K562 (cell line): ENCODE data around the gene TAP2. TPM values are rescaled to one million over a fixed set of nuclear protein-coding genes. Genes with fewer than 3 reads are reported as not detected.
A peak's percentile ranks its signal among the peaks of the same experiment; 100 is the strongest.

Experiments used
- FOXP1 ChIP-seq: sonication (generic); formaldehyde crosslinking; IDR thresholded peaks from 2 replicates; pipeline ENCODE4 v1.8.0; 2022; ENCODE audit warnings: mild to moderate bottlenecking, missing genetic modification reagents
- GATAD2A ChIP-seq: fragments of 450-650 bp; IDR thresholded peaks from 2 replicates; pipeline ENCODE4 v1.6.1; 2017
- HINFP ChIP-seq: fragments of 450-650 bp; conservative IDR thresholded peaks from 2 replicates; pipeline ENCODE4 v1.6.1; 2016; ENCODE audit warnings: missing genetic modification characterization, low read depth, mild to moderate bottlenecking, control low read depth, missing compliant biosample characterization
- IFI16 ChIP-seq: fragments of 250-450 bp; sonication (Bioruptor Pico); IDR thresholded peaks from 2 replicates; pipeline ENCODE4 v2.1.2; 2022; ENCODE audit warnings: mild to moderate bottlenecking, inconsistent platforms
- ILK ChIP-seq: fragments of 450-650 bp; IDR thresholded peaks from 2 replicates; pipeline ENCODE4 v1.6.1; 2016; ENCODE audit warnings: missing genetic modification characterization, low read depth, mild to moderate bottlenecking, missing compliant biosample characterization, moderate library complexity, borderline replicate concordance
- PHF20 ChIP-seq: fragments of 450-650 bp; IDR thresholded peaks from 2 replicates; pipeline ENCODE4 v1.6.1; 2018; ENCODE audit not compliant: partially characterized antibody
- YBX1 ChIP-seq: fragments of 450-650 bp; IDR thresholded peaks from 2 replicates; pipeline ENCODE4 v1.7.1; 2016; ENCODE audit warnings: mild to moderate bottlenecking
- ZBTB5 ChIP-seq: fragments of 450-650 bp; IDR thresholded peaks from 2 replicates; pipeline ENCODE4 v1.6.1; 2017; ENCODE audit warnings: antibody characterized with exemption
- ZNF3 ChIP-seq: fragments of 250-450 bp; sonication (Bioruptor Pico); IDR thresholded peaks from 2 replicates; pipeline ENCODE4 v1.5.0; 2021; ENCODE audit warnings: mild to moderate bottlenecking, moderate library complexity
- ZNF589 ChIP-seq: fragments of 200-800 bp; sonication (Bioruptor generic); IDR thresholded peaks from 2 replicates; pipeline ENCODE4 v1.6.1; 2016; ENCODE audit warnings: low read depth, missing genetic modification characterization, missing compliant biosample characterization
- ZNF707 ChIP-seq: fragments of 250-450 bp; sonication (Bioruptor Pico); conservative IDR thresholded peaks from 2 replicates; pipeline ENCODE4 v1.8.0; 2022; ENCODE audit warnings: inconsistent platforms, mild to moderate bottlenecking, moderate library complexity
- ZNF785 ChIP-seq: fragments of 250-450 bp; sonication (Bioruptor Pico); IDR thresholded peaks from 2 replicates; pipeline ENCODE4 v1.4.0; 2020; ENCODE audit warnings: mild to moderate bottlenecking
- polyA plus RNA-seq, 8 experiments: library from polyadenylated mRNA; depleted of rRNA in 4 of 8; stranded (reverse) in 5 of 8; unstranded in 3 of 8; fragments of >200 nt; fragmentation: Nextera tagmentation in 2 of 8; fragmentation: Illumina TruSeq in 1 of 8; extraction: Ambion mirVana in 2 of 8; extraction: Trizol in 1 of 8; gene quantifications; 2 replicates each; pipeline versions ENCODE4 v1.2.1 to v1.2.3, GENCODE V29; 2011 to 2014; ENCODE audit warnings: inconsistent platforms in 1 of 8, missing spikeins in 1 of 8
- total RNA-seq, 7 experiments: library from RNA; depleted of rRNA in 6 of 7; stranded (reverse); fragments of >200 nt in 6 of 7; fragmentation: Illumina TruSeq in 2 of 7; extraction: Trizol in 2 of 7; gene quantifications; 2 replicates each; pipeline versions ENCODE4 v1.2.1 to v1.2.3, GENCODE V29; 2011 to 2021; ENCODE audit warnings: low replicate concordance in 1 of 7
- TF ChIP-seq, protein P1 (sequence below): sonication (generic); formaldehyde crosslinking; IDR thresholded peaks from 2 replicates; pipeline ENCODE4 v1.8.1; 2023; ENCODE audit warnings: mild to moderate bottlenecking, missing genetic modification reagents
- TF ChIP-seq, protein P2 (sequence below): fragments of 450-650 bp; formaldehyde crosslinking; IDR thresholded peaks from 2 replicates; pipeline ENCODE4 v1.4.0; 2020; ENCODE audit warnings: mild to moderate bottlenecking, moderate library complexity
- TF ChIP-seq, protein P3 (sequence below): sonication (generic); formaldehyde crosslinking; IDR thresholded peaks from 2 replicates; pipeline ENCODE4 v1.8.0; 2022; ENCODE audit warnings: mild to moderate bottlenecking, missing genetic modification reagents
- TF ChIP-seq, protein P4 (sequence below): fragments of 250-450 bp; sonication (Bioruptor Pico); IDR thresholded peaks from 2 replicates; pipeline ENCODE4 v1.8.0; 2021; ENCODE audit warnings: moderate library complexity, mild to moderate bottlenecking, inconsistent platforms

The TAP2 gene
- total and polyA plus RNA-seq, 9 of the 15 experiments (the other 6 are each of a cell fraction or from before 2014, with no cell fraction given): 2.0 to 53.5 (median 19.6) TPM

DNA sequence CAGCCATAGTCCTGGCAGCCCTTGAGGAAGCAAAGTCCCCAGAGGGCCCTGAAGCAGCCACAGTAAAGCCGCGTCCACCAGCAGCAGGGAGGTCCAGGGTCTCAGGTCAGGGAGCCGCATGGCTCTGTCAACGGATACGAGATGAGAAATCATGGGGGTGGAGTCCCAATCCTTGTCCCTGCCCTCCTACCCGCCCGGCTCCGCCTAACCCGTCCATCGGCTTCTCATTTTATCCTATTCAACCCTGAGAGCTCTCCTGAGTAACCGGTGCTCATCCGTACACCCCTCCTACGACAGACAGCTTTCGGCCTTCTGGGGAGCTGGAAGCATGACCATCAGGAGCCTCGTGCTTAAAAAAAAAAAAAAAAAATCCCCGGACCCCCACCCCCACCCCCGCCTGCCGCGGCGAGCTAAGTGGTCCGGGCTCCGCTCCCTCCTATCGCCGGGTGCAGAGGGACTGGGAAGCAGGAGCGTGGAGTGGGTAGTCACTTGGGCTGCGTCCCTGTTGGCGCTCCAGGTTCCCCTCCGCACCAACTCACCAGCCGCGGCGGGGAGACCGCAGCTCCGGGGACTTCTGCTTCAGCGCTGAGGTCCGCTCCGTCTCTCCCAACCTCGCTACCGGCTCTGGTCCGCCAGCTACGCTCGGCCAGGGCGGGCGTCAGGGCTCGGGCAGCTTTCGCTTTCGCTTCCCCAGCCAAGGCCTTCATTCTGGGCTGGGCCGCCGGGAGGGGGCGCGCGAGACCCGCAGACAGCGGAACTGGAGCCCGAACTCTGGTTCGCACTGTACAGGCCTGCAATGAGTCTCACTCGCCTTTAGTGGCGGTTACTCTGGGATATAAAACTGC, at the start of gene TAP2 (continued):
- TF ChIP-seq, protein P1, sequence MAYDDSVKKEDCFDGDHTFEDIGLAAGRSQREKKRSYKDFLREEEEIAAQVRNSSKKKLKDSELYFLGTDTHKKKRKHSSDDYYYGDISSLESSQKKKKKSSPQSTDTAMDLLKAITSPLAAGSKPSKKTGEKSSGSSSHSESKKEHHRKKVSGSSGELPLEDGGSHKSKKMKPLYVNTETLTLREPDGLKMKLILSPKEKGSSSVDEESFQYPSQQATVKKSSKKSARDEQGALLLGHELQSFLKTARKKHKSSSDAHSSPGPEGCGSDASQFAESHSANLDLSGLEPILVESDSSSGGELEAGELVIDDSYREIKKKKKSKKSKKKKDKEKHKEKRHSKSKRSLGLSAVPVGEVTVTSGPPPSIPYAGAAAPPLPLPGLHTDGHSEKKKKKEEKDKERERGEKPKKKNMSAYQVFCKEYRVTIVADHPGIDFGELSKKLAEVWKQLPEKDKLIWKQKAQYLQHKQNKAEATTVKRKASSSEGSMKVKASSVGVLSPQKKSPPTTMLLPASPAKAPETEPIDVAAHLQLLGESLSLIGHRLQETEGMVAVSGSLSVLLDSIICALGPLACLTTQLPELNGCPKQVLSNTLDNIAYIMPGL: no peak; the same call in 1 of the 2 replicates
- TF ChIP-seq ZNF707 (CRISPR knock-in tag) (no peak), ZNF3 (no peak), HINFP (tag) (no peak), ZNF785 (CRISPR knock-in tag) (no peak), ZBTB5 (no peak), ZNF589 (CRISPR knock-in tag) (no peak), FOXP1 (CRISPR knock-in tag) (peak; percentile 92), PHF20 (no peak), ILK (tag) (no peak), GATAD2A (no peak), YBX1 (no peak), IFI16 (CRISPR knock-in tag) (no peak)
- TF ChIP-seq, protein P2, sequence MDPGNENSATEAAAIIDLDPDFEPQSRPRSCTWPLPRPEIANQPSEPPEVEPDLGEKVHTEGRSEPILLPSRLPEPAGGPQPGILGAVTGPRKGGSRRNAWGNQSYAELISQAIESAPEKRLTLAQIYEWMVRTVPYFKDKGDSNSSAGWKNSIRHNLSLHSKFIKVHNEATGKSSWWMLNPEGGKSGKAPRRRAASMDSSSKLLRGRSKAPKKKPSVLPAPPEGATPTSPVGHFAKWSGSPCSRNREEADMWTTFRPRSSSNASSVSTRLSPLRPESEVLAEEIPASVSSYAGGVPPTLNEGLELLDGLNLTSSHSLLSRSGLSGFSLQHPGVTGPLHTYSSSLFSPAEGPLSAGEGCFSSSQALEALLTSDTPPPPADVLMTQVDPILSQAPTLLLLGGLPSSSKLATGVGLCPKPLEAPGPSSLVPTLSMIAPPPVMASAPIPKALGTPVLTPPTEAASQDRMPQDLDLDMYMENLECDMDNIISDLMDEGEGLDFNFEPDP (CRISPR knock-in tag): no peak
- TF ChIP-seq, protein P3, sequence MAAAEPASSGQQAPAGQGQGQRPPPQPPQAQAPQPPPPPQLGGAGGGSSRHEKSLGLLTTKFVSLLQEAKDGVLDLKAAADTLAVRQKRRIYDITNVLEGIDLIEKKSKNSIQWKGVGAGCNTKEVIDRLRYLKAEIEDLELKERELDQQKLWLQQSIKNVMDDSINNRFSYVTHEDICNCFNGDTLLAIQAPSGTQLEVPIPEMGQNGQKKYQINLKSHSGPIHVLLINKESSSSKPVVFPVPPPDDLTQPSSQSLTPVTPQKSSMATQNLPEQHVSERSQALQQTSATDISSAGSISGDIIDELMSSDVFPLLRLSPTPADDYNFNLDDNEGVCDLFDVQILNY (CRISPR knock-in tag): no peak
- TF ChIP-seq, protein P4, sequence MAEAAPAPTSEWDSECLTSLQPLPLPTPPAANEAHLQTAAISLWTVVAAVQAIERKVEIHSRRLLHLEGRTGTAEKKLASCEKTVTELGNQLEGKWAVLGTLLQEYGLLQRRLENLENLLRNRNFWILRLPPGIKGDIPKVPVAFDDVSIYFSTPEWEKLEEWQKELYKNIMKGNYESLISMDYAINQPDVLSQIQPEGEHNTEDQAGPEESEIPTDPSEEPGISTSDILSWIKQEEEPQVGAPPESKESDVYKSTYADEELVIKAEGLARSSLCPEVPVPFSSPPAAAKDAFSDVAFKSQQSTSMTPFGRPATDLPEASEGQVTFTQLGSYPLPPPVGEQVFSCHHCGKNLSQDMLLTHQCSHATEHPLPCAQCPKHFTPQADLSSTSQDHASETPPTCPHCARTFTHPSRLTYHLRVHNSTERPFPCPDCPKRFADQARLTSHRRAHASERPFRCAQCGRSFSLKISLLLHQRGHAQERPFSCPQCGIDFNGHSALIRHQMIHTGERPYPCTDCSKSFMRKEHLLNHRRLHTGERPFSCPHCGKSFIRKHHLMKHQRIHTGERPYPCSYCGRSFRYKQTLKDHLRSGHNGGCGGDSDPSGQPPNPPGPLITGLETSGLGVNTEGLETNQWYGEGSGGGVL (CRISPR knock-in tag): no peak
